HL-60 (cell line): ENCODE data around the gene DLX5.

ENCODE experiments used
- DNase-seq, 2 experiments: peaks; one replicate each; pipeline ENCODE4 v3.0.0-alpha.2; 2010 to 2020; ENCODE audit warnings: low read depth in 1 of 2, low spot score in 1 of 2
- H3K27ac ChIP-seq: fragments of 250-450 bp; sonication (Bioruptor Pico); replicated peaks from 2 replicates; pipeline ENCODE4 v1.5.1; 2020; ENCODE audit warnings: mild to moderate bottlenecking, moderate library complexity
- H3K27me3 ChIP-seq: fragments of 250-450 bp; sonication (Bioruptor Pico); 2 replicates; pipeline ENCODE4 v1.5.1; 2021; ENCODE audit warnings: mild to moderate bottlenecking, moderate library complexity; ENCODE audit not compliant: insufficient read depth, poor library complexity, severe bottlenecking
- H3K4me3 ChIP-seq: replicated peaks from 2 replicates; pipeline ENCODE4 v1.5.1; 2011; ENCODE audit warnings: mild to moderate bottlenecking, control low read depth, low read length; ENCODE audit not compliant: insufficient read depth
- GABPA ChIP-seq: IDR thresholded peaks from 2 replicates; pipeline ENCODE4 v1.6.1; 2012; ENCODE audit warnings: low read depth
- POLR2AphosphoS5 ChIP-seq: IDR thresholded peaks from 2 replicates; pipeline ENCODE4 v1.6.1; 2012; ENCODE audit warnings: low read depth
- SPI1 ChIP-seq: IDR thresholded peaks from 2 replicates; pipeline ENCODE4 v1.6.1; 2012; ENCODE audit warnings: low read depth, mild to moderate bottlenecking, borderline replicate concordance
- TF ChIP-seq, protein P1 (sequence below): IDR thresholded peaks from 2 replicates; pipeline ENCODE4 v1.6.1; 2012; ENCODE audit warnings: low read depth; ENCODE audit not compliant: insufficient replicate concordance
- TF ChIP-seq, protein P2 (sequence below): IDR thresholded peaks from one replicate; pipeline ENCODE4 v1.5.1; 2011; ENCODE audit warnings: low read length, control low read depth, inconsistent platforms; ENCODE audit not compliant: insufficient read depth

DLX5 gene

DNA sequence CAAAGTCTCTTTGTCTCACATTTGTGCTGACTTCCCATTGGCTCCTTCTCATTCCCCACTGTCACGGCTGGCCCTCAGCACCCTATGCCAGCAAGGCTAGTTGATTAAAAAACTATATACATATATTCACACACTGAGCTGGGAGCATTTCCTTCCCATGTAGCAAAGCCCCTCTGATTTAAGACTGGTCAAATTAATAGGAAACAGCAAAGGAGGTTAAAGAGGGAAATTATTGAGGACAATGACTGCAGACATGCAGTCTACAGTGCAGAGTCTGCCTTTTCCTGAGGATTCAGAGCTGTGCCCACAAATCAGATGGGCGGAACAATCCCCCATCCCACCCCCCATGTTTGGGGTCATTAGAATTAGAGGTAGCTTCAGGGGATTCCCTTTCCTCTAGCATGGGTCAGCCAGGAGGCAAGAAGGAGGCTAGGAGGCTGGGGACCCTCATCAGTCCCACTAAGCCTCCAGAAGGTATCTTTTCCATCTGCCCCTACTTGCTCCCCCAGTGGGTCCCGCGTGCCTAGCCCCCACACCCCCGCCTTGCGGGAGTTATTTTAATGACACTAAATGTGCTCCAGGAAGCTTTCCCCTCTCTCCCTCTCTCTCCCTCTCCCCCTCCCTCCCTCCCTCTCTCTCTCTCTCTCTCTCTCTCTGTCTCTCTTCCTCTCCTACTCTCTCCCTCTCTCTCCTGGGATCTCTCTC is 29.1 kb downstream of the DLX5 start:
- TF ChIP-seq, protein P1, sequence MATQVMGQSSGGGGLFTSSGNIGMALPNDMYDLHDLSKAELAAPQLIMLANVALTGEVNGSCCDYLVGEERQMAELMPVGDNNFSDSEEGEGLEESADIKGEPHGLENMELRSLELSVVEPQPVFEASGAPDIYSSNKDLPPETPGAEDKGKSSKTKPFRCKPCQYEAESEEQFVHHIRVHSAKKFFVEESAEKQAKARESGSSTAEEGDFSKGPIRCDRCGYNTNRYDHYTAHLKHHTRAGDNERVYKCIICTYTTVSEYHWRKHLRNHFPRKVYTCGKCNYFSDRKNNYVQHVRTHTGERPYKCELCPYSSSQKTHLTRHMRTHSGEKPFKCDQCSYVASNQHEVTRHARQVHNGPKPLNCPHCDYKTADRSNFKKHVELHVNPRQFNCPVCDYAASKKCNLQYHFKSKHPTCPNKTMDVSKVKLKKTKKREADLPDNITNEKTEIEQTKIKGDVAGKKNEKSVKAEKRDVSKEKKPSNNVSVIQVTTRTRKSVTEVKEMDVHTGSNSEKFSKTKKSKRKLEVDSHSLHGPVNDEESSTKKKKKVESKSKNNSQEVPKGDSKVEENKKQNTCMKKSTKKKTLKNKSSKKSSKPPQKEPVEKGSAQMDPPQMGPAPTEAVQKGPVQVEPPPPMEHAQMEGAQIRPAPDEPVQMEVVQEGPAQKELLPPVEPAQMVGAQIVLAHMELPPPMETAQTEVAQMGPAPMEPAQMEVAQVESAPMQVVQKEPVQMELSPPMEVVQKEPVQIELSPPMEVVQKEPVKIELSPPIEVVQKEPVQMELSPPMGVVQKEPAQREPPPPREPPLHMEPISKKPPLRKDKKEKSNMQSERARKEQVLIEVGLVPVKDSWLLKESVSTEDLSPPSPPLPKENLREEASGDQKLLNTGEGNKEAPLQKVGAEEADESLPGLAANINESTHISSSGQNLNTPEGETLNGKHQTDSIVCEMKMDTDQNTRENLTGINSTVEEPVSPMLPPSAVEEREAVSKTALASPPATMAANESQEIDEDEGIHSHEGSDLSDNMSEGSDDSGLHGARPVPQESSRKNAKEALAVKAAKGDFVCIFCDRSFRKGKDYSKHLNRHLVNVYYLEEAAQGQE = no peak
- TF ChIP-seq GABPA = no peak
- TF ChIP-seq, protein P2, sequence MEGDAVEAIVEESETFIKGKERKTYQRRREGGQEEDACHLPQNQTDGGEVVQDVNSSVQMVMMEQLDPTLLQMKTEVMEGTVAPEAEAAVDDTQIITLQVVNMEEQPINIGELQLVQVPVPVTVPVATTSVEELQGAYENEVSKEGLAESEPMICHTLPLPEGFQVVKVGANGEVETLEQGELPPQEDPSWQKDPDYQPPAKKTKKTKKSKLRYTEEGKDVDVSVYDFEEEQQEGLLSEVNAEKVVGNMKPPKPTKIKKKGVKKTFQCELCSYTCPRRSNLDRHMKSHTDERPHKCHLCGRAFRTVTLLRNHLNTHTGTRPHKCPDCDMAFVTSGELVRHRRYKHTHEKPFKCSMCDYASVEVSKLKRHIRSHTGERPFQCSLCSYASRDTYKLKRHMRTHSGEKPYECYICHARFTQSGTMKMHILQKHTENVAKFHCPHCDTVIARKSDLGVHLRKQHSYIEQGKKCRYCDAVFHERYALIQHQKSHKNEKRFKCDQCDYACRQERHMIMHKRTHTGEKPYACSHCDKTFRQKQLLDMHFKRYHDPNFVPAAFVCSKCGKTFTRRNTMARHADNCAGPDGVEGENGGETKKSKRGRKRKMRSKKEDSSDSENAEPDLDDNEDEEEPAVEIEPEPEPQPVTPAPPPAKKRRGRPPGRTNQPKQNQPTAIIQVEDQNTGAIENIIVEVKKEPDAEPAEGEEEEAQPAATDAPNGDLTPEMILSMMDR = no peak
- TF ChIP-seq SPI1 = no peak
- TF ChIP-seq POLR2AphosphoS5 = no peak
- Histone ChIP-seq H3K27ac (no peak overlapping the region), H3K4me3 (no peak overlapping the region), H3K27me3 (peaks cover 54% of the 10 kb centered on the region)
- no peak for DNase-seq

DNA sequence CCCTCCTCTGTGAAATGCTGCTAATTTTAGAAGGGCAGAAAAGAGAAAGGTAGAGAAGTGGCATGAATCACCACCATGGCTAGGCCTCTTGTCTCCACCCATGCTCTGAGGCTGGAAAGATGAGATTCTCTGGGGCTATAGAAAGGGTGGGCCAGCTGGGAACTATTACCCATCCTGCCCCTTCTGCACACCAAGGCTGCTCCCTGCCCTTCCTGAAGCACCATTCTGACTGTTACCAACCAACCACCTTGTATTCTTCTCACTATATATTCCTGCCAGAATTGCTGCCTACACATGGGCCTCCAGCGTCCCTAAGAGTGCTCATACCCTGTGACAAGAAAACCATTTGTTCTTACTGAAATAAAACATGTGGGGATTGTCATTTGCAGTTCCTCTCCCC is 30.7 kb downstream of the DLX5 start:
- Histone ChIP-seq H3K27me3 (peaks cover 51% of the 10 kb centered on the region), H3K4me3 (no peak overlapping the region), H3K27ac (no peak overlapping the region)
- TF ChIP-seq POLR2AphosphoS5 = no peak
- TF ChIP-seq GABPA = no peak
- TF ChIP-seq, protein P1 = no peak
- TF ChIP-seq, protein P2 = no peak
- no peak for TF ChIP-seq SPI1
- DNase-seq = no peak

DNA sequence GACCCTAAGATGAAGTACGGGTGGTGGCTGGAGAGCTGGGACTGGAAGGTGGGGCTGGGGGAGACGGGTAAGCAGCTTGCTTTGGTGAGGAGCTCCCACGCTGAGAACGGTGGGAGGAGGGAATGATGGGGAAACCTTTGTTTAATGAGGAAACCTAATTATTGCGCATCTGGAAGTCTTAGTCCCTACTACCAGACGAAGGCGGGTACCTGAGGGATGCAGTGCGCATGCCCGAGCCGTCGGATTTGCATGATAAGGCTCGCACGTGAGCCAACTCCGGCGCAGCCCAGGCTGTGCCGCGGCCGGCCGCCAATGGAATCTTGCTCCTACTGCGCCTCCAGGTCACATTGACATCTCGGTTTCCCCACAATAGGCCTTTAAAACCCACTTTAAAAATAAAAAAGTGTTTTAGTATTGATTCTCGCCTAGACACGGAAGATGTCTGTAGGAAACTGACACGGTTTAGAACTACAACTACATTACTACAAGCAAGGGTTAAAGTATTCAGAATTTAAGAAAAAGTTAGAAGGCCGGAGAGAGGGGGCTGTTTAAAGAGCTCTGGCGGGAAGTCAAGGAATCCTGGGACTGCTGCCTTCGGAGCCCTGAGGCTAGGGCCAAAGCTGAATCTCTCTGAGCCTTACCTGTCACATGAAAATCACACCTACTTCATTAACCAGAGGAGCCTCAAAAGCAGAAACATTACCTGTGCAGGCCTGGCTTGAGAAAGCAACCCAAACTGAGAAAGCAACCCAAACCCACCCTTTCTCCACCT is 31.4 kb downstream of the DLX5 start:
- TF ChIP-seq, protein P1 = no peak
- TF ChIP-seq SPI1 (no peak), GABPA (no peak), POLR2AphosphoS5 (no peak)
- TF ChIP-seq, protein P2 = no peak
- Histone ChIP-seq H3K27me3 (peaks cover 51% of the 10 kb centered on the region), H3K4me3 (no peak overlapping the region), H3K27ac (no peak overlapping the region)
- no peak for DNase-seq
